Measurements from ENCODE around the gene PAX5. TPM values are rescaled to one million over a fixed set of nuclear protein-coding genes. Genes with fewer than 3 reads are reported as not detected.

The PAX5 gene
- total RNA-seq, 2 experiments from 2014 or later = 2.2 to 2.4 TPM

- DNase-seq = no peak
- H3K27ac Mint-ChIP-seq = no peak overlapping the region
- peaks cover 13% of the 10 kb centered on the region for H3K27me3 Mint-ChIP-seq
These were observed 87.4 kb downstream of the PAX5 start for GRCh38 chr9:36946653-36947052.

GRCh38 chr9:36945999-36946398 is 88.1 kb downstream of the PAX5 start:
- Mint-ChIP-seq H3K36me3 (no peaks in the 10 kb centered on the region), H3K9me3 (no peaks in the 10 kb centered on the region), H3K27ac (no peak overlapping the region), H3K4me1 (no peaks in the 10 kb centered on the region), H3K4me3 (no peak overlapping the region), H3K27me3 (peaks cover 13% of the 10 kb centered on the region)
- no peak for DNase-seq

More at GRCh38 chr9:36946653-36947052, 87.4 kb downstream of the PAX5 start:
- Mint-ChIP-seq H3K36me3 (no peaks in the 10 kb centered on the region), H3K9me3 (no peaks in the 10 kb centered on the region), H3K4me3 (no peak overlapping the region), H3K4me1 (no peaks in the 10 kb centered on the region)

- no peak for DNase-seq
- H3K27ac Mint-ChIP-seq = no peak overlapping the region
- no peaks in the 10 kb centered on the region for H3K4me1 Mint-ChIP-seq
- no peaks in the 10 kb centered on the region for H3K27me3 Mint-ChIP-seq
- H3K4me3 Mint-ChIP-seq = no peak overlapping the region
- H3K9me3 Mint-ChIP-seq = no peaks in the 10 kb centered on the region
- H3K36me3 Mint-ChIP-seq = no peaks in the 10 kb centered on the region
These were observed 91.2 kb downstream of the PAX5 start for GRCh38 chr9:36942891-36943290.

- no peaks in the 10 kb centered on the region for H3K36me3 Mint-ChIP-seq
- H3K27me3 Mint-ChIP-seq = no peaks in the 10 kb centered on the region
- H3K27ac Mint-ChIP-seq = no peak overlapping the region
- no peaks in the 10 kb centered on the region for H3K4me1 Mint-ChIP-seq
- DNase-seq = no peak
- no peaks in the 10 kb centered on the region for H3K9me3 Mint-ChIP-seq
- no peak overlapping the region for H3K4me3 Mint-ChIP-seq
These were observed 92.6 kb downstream of the PAX5 start for GRCh38 chr9:36941441-36941840.

GRCh38 chr9:36940881-36941280 is 93.2 kb downstream of the PAX5 start:
- Mint-ChIP-seq H3K27me3 (no peaks in the 10 kb centered on the region), H3K4me3 (no peak overlapping the region), H3K36me3 (no peaks in the 10 kb centered on the region), H3K9me3 (no peaks in the 10 kb centered on the region), H3K27ac (no peak overlapping the region), H3K4me1 (no peaks in the 10 kb centered on the region)
- DNase-seq = no peak

- no peaks in the 10 kb centered on the region for H3K9me3 Mint-ChIP-seq
- H3K4me1 Mint-ChIP-seq = no peaks in the 10 kb centered on the region
- no peaks in the 10 kb centered on the region for H3K36me3 Mint-ChIP-seq
- no peak overlapping the region for H3K4me3 Mint-ChIP-seq
- H3K27me3 Mint-ChIP-seq = no peaks in the 10 kb centered on the region
- no peak overlapping the region for H3K27ac Mint-ChIP-seq
- no peak for DNase-seq
These were observed 93.6 kb downstream of the PAX5 start for GRCh38 chr9:36940500-36940853.

- Mint-ChIP-seq H3K4me3 (no peak overlapping the region), H3K36me3 (no peaks in the 10 kb centered on the region), H3K27ac (no peak overlapping the region), H3K9me3 (no peaks in the 10 kb centered on the region), H3K27me3 (no peaks in the 10 kb centered on the region), H3K4me1 (no peaks in the 10 kb centered on the region)
- DNase-seq = no peak
These were observed 94.2 kb downstream of the PAX5 start for GRCh38 chr9:36939655-36940499.

GRCh38 chr9:36939214-36939613 is 94.9 kb downstream of the PAX5 start:
- Mint-ChIP-seq H3K4me1 (no peaks in the 10 kb centered on the region), H3K4me3 (no peak overlapping the region), H3K27ac (no peak overlapping the region), H3K27me3 (no peaks in the 10 kb centered on the region), H3K36me3 (no peaks in the 10 kb centered on the region), H3K9me3 (no peaks in the 10 kb centered on the region)
- DNase-seq = no peak

- Mint-ChIP-seq H3K4me3 (no peak overlapping the region), H3K9me3 (no peaks in the 10 kb centered on the region), H3K4me1 (no peaks in the 10 kb centered on the region), H3K27me3 (no peaks in the 10 kb centered on the region), H3K36me3 (no peaks in the 10 kb centered on the region), H3K27ac (no peak overlapping the region)
- DNase-seq = no peak
These were observed 95.5 kb downstream of the PAX5 start for GRCh38 chr9:36938617-36939016.

- DNase-seq = no peak
- Mint-ChIP-seq H3K4me3 (no peak overlapping the region), H3K27me3 (peaks cover 4% of the 10 kb centered on the region), H3K36me3 (no peaks in the 10 kb centered on the region), H3K27ac (no peak overlapping the region), H3K9me3 (no peaks in the 10 kb centered on the region), H3K4me1 (no peaks in the 10 kb centered on the region)
These were observed 96.1 kb downstream of the PAX5 start for GRCh38 chr9:36937951-36938350.

- Mint-ChIP-seq H3K4me3 (no peak overlapping the region), H3K9me3 (peaks cover under 1% of the 10 kb centered on the region), H3K27me3 (peaks cover 5% of the 10 kb centered on the region), H3K4me1 (no peaks in the 10 kb centered on the region), H3K36me3 (no peaks in the 10 kb centered on the region), H3K27ac (no peak overlapping the region)
- no peak for DNase-seq
These were observed 96.7 kb downstream of the PAX5 start for GRCh38 chr9:36937346-36937745.

GRCh38 chr9:36936498-36936831 is 97.6 kb downstream of the PAX5 start:
- no peaks in the 10 kb centered on the region for H3K4me1 Mint-ChIP-seq
- H3K27me3 Mint-ChIP-seq = peaks cover 7% of the 10 kb centered on the region
- no peak for DNase-seq
- H3K4me3 Mint-ChIP-seq = no peak overlapping the region
- no peaks in the 10 kb centered on the region for H3K36me3 Mint-ChIP-seq
- H3K27ac Mint-ChIP-seq = no peak overlapping the region
- H3K9me3 Mint-ChIP-seq = peaks cover 3% of the 10 kb centered on the region

GRCh38 chr9:36935768-36936497 is 98.1 kb downstream of the PAX5 start:
- Mint-ChIP-seq H3K27ac (no peak overlapping the region), H3K27me3 (peaks cover 7% of the 10 kb centered on the region), H3K4me1 (no peaks in the 10 kb centered on the region), H3K4me3 (no peak overlapping the region), H3K9me3 (peaks cover 3% of the 10 kb centered on the region), H3K36me3 (no peaks in the 10 kb centered on the region)
- no peak for DNase-seq

- H3K4me3 Mint-ChIP-seq = no peak overlapping the region
- DNase-seq = no peak
- H3K27ac Mint-ChIP-seq = no peak overlapping the region
- no peaks in the 10 kb centered on the region for H3K4me1 Mint-ChIP-seq
- peaks cover 13% of the 10 kb centered on the region for H3K27me3 Mint-ChIP-seq
- H3K9me3 Mint-ChIP-seq = peaks cover 3% of the 10 kb centered on the region
- no peaks in the 10 kb centered on the region for H3K36me3 Mint-ChIP-seq
These were observed 98.7 kb downstream of the PAX5 start for GRCh38 chr9:36935332-36935731.

- no peak for DNase-seq
- Mint-ChIP-seq H3K36me3 (no peaks in the 10 kb centered on the region), H3K27me3 (peaks cover 19% of the 10 kb centered on the region), H3K27ac (no peak overlapping the region), H3K4me3 (no peak overlapping the region), H3K4me1 (no peaks in the 10 kb centered on the region), H3K9me3 (peaks cover 3% of the 10 kb centered on the region)
These were observed 99.5 kb downstream of the PAX5 start for GRCh38 chr9:36934478-36935065.
